T-helper 2 cell treated with Interferon-gamma antibody and Interleukin-4, amounts not matched to agents 100 ng/mL and 5 ng/mL, for 36 hours (primary cell): ENCODE results near the gene SCG3. TPM values are rescaled to one million over a fixed set of nuclear protein-coding genes. Genes with fewer than 3 reads are reported as not detected.

ENCODE experiments used
- intact Hi-C: fragments of 100-400 bp; cut with micrococcal nuclease; formaldehyde crosslinking; loops from one replicate; pipeline ENCODE4 v1.15.1; 2023
- total RNA-seq: library from RNA; stranded (reverse); gene quantifications from 2 replicates; pipeline ENCODE4 v1.2.3, GENCODE V29; 2022

Gene SCG3
- total RNA-seq, 1 donor from 2014 or later, result not detected

DNA sequence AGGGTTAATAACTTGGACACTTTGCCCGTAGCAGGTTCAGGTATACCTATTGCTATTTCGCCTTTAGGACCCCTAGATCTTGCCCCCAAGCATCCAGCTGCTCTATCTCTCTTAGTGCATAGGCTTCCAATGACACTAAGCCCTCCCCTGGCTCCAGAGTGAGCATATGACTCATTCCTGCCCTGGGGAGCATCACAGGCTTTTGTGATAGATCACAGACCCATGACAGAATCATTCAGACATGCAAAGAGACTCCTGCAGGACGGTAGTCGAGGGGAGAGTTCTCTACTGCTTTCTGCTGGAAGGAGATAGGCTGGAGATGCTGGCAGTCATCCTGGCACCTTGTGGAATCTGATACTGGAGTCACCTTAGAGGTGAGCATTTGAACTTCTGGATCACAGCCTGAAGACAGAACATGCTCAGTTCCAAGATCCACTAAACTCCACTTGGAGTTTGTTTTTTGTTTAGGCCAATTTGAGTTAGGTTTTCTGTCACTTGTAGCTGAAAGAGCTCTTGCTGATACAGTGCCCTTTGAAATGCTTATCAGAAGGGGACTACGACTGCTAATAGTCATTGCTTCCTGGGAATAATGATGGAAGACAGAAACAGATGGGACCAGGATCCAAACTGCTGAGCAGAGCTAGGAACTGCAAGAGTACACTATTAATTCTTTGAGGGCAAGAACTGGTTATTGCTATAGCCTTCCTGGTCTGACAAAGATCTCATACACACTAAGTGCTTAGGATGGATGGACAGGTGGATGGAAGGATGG is 45.2 kb downstream of the SCG3 start:
- intact Hi-C loops, result no loop called here

DNA sequence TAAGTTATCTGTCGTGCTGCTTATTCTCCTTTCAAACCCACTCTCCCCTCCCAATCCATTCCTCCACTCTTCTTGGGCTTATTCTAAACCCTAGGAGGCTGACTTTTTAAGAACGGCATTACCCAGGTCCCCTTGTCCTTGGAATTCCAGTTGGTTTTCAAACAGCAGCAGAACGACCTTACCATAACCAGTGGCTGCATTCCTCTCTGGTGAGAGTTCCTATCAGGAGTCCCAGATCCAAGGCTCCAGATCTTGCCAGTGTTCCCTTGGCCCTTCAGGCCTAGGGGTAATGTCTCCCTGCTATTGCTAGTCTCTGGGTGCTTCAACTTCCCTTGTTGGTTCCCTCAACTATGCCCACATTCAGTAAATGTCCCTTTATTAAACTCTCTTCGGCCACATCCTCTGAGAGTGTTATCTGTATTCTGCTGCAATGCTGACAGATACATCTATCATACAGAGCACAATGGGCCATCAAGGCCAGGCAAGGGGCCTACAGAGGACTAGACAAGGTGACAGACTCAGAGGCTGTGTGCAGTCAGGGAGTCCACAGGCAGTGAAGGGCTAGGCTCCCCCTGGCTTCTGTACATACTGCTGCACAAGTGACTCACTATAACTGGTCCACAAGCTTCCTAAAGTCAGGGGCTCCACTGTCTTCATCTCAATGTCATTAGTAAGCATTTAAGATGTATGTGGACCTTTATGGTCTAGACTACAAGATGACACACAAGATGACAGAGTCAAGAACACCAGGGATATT is 46.0 kb downstream of the SCG3 start:
- intact Hi-C loops, result no loop called here

DNA sequence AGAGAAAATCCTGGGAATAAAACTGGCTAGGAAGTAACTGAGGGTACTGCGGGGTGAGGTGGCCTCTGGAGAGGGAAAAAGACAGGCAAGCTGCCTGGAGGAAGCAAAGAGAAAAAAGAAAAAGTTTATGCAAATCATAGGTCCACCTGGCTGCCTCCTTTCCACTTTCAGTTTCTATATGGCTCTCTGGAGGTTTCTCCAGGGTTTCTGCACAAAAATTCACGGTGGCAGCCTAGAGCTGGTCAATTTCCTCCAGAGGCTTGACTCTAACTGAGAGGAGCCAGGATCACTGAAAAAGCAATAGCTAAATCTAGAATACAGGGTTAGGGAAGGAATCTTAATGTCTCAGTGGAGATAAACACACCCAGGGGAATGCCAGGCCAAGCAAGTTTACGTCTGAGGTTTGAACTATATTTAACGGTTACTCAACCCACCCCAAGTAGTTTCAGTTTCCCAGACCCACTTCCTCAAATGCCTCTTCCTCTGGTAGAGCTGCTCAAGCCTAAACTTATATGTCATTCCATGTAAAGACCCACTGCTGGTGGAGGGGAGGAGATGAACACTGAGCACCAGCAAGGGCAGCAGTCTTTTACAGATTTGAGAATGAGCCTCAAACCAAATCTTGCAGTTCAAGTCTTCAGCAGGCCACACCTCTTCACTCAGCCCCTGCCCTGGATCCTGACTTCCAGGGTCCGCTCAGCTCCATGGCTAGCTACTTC is 50.4 kb downstream of the SCG3 start:
- intact Hi-C loops, result loop anchor here (10.0 kb wide), 2 partner anchors 443 to 1377 kb away; partner anchors contain the start of gene GABPB1

DNA sequence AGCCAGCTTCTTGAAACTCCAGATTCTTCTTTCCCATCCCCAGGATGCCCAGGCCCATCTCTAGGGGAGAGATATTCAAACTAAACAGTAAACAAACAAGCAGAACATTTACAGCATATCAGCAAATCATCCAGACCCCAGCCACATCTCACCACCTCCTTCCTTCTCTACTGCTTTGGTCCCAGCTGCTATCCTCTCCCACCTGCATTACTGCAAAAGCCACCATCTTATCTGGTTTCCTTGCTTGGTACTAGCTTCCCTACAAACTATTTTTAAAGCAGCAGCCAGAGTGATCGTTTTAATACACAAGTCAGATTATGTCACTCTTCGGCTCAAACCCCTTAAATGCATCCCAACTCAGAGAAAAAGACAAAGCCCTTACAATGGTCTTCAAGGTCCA is 51.3 kb downstream of the SCG3 start:
- intact Hi-C loops, result loop anchor here (10.0 kb wide), 2 partner anchors 442 to 1378 kb away; partner anchors contain the start of gene GABPB1

DNA sequence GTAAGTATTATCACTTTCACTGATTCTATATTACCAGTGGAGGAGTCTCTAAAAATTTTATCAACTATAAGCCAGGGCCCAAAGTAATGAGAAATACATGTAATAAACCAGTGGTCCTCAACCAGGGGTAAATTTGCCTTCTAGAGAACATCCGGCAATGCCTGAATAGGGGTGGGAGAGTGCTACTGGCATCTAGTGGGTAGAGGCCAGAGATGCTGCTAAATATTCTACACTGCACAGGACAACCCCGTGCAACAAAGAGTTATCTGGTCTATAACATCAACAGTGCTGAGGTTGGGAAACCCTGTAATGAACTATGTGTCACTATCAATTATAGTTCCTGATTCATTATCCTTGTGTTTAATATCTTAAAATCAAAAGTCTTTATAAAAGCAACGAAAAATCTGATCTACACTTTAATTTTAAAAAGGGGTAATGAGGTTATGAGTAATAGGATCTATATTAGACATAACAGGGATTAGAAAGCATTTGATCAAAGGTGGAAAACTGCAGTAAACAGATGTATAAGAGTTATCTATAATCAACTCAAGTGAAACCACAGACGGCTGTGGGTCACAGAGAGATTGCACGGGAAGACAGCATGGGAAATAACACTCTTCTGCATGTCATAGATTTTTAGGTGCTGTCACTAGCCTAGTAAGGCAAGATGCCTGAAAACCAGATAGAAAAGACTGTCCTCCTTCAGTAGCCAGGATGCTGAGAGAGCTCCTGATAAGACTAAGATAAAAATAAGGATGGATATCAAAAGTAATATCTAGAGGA is 54.1 kb downstream of the SCG3 start:
- intact Hi-C loops, result loop anchor here (2.0 to 10.0 kb wide), 5 partner anchors 41 to 1381 kb away; partner anchors contain the start of genes GABPB1 and TMOD3

DNA sequence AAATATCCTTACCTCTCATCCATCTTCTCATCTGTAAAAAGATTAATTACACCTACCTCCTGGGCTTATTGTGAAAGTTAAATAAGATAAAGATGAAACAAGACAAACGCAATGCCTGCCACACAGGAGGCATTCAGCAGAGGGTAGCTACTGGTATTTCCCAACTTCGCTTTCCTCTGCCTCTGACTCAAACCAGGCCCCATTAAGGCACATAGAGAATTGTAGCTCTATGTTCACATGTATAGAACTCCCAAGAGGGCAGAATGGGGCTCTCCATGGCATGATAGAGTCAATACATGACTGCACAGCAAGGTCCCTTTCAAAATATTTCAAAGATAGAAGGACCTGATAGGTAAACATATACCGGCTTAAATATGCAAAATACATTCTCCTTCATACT is 54.8 kb downstream of the SCG3 start:
- intact Hi-C loops, result loop anchor here (2.0 to 10.0 kb wide), 5 partner anchors 41 to 1381 kb away; partner anchors contain the start of genes GABPB1 and TMOD3

DNA sequence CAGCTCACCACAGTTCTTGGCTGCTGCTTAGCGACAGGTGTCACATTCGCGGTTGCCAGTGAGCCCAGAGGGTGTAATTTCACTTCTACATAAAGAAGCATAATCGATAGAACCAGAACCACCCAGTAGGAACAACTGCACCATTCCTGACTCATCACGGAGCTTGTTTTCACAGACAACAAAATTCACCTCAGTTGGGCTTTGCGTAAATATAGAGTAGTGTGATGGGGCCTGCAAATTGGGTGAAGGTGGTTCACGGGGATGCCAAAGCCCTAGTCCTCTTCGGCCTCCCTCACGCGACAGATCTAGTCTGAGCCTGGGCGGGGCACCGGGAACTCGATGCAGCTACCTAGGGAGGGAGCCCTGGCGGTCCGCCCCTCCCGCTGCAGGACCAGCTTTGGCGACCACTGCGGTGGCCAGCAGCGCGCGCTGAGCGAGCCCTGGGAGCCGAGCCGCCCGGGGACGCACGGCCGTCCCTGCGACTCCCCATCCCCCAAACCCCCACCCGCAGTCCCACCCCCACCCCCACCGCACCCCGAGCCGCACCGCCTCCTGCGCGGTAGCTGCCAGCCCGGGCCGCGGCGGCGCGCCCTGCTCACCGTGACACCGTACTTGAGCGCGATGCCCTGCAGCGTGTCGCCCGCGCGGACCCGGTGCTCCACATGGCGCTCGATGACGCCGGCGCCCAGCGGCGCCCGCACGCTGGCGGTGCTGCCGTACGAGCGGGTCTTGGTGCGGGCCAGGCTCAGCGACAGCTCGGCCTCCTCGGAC is 55.6 kb downstream of the SCG3 start:
- intact Hi-C loops, result loop anchor here (2.0 to 10.0 kb wide), 5 partner anchors 40 to 1382 kb away; partner anchors contain the start of genes GABPB1 and TMOD3

DNA sequence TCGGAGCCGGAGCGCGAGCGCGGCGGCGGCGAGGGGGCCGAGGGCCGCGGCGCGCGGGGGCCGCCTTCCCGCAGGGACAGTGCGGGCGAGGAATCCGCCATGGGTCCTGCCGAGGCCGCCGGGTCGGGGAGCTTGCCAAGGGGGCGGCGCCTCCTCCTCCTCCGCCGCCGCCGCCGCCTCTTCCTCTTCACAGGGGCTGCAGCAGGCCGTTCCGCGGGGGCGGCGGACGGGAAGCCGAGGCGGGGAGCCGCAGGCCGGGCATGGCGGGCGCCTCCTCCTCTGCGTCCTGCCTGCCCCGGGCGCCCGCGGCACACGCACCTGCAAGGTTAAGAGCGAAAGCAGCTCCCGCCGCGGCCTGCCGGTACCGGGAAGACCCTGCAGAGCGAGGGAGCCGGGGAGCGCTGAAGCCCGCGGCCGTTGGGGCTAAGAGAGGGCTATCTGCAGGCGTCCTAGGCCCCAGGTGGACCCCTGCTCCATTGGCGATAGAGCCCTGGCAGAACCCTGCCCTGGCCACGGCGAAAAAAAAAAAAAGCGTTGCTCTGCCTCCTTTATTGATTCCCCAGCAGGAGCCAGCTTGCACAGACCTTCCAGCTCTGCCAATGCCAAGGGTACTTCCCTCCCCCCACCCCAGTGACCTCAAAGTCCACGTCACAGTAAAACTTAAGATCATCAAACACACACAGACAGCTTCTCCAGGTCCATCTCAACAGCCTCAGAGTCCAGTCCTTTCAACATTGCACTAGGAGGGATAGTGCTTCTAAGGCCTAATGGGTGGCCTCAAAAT is 56.4 kb downstream of the SCG3 start, which contains the start of gene LYSMD2:
TSS of gene LYSMD2 (minus strand) at position 134 of the 784 bp plus-strand sequence. CDS start at position 101, 33 bp downstream.
- intact Hi-C loops, result loop anchor here (2.0 to 10.0 kb wide), 5 partner anchors 39 to 1383 kb away; partner anchors contain the start of genes GABPB1 and TMOD3

DNA sequence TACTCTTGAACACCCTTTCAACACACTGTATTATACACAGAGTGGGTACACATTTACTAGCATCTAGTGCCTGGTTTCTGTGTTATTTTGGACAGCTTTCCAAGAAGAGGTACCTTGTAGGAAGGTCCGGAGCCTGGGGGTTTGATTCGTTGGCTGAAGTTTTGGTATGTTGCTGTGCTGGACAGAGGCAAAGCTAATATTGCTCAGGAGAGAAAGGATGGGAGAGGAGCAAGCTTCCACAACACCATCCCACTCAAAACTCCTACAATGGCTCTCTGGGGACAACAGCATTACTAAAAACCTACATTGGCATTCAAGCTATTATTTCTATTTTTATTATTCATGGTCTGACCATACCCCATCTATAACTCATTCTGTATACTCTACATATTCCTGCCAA is 57.2 kb downstream of the SCG3 start:
- intact Hi-C loops, result loop anchor here (5.0 to 10.0 kb wide), 3 partner anchors 86 to 1384 kb away; partner anchors contain the start of gene GABPB1

DNA sequence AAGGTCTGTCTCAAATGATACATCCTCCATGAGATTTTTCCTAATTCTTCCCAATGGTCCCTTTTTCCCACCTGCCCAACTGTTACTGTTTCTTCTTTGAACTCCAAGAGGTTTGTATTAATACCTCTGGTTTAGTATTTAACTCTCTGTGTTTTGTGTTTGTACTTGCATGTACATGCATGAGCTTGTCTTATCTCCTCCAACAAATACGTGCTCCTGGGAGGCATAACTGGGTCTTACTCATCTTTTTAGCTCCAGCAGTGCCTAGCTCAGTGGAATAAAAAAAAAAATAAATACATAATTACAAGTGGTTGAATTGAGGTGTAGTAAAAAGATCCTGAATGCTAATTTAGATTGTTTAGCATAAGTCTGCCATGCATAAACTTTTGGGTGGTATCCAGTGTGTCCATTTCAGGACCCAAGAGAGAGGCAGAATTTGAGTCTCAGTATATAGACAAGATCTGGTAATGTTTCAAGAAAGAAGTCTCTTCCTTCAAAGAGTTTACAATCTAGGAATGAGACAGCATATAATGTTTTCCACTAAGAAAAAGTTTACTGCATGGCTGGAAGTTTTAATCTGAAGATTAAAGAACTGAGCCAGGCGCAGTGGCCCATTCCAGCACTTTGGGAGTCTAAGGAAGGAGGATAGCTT is 57.9 kb downstream of the SCG3 start:
- intact Hi-C loops, result loop anchor here (5.0 to 10.0 kb wide), 3 partner anchors 87 to 1384 kb away; partner anchors contain the start of gene GABPB1

DNA sequence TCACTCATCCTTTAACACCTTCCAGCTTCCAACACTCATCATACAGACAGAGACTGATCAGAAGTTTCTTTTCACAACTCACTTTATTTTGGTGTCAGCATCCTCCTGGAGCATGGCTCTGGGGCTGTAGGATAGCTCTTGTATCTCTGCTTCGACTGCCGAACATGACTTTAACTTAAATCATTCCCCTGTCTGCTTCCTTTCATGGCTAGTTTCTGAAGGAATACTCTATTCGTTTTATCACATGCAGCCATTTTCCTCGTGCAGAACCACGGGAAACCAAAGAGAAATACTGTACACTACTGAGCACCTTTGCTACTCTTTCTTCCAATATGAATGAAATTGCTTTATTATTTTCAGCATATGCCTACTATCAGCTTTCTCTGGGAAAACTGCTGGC is 68.0 kb downstream of the SCG3 start:
- intact Hi-C loops, result no loop called here

DNA sequence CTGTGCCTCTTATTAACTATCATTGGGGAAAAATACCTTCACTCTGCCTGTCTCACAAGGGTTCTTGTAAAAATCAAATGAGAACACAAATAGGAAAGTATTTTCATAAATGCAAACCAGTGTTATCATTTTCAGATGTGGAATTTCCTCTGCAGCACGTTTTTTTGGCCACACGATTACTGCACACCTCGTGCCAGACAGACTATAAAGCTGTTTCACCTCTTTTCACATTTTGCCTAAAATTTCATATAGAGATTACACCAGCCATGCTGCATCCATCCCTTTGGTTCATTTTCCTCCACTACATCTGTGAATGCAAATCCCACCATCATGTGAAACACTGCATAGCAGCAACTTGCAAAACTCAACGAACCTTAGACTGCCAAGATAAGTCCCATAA is 68.9 kb downstream of the SCG3 start:
- intact Hi-C loops, result no loop called here

DNA sequence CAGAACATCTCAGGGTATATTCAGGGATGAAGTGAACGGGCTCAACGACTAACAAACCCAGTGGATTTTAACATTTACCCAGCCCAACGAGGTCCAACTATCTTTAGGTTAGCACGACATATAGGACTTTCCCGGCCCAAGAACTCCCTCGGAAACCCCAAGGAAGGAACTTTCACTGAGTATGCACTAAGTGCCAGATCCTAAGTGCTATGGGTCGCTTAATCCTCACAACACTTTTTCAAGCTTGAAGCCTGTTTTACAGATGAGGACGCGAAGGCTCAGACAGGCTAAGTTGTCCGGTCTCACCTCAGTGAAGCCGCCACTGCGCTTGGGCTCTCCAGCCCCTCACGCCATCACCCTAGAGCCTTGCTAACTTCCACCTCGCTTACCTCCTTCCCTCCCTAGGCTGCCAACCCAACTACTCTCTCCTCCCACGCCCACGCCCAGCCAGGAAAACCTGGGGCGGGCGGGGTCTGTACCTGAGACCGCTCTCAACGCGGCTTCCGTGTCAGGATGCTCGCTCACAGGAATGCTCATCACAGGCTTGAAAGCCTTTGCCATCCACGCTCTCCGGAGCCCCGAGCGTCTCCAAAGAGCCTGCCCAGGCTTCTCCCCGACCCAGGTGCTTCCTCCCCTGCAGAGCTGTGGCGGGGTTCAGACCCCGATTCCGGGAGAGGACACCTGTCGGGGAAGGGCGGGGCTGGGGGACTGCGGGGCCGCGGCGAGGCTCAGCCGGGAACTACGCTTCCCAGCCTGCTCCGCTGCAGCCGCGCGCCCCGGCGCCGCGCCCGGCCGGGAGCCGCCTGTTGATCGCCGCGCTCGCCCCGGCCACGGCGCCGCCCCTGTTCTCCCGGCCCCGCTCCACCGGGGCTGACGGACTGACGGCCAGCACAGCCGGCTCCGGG is 69.7 kb downstream of the SCG3 start, which contains the start of gene TMOD2:
TSS of gene TMOD2 (plus strand) at position 806 of the 905 bp plus-strand sequence. CDS start 14,845 bp downstream, outside the sequence.
- intact Hi-C loops, result no loop called here

DNA sequence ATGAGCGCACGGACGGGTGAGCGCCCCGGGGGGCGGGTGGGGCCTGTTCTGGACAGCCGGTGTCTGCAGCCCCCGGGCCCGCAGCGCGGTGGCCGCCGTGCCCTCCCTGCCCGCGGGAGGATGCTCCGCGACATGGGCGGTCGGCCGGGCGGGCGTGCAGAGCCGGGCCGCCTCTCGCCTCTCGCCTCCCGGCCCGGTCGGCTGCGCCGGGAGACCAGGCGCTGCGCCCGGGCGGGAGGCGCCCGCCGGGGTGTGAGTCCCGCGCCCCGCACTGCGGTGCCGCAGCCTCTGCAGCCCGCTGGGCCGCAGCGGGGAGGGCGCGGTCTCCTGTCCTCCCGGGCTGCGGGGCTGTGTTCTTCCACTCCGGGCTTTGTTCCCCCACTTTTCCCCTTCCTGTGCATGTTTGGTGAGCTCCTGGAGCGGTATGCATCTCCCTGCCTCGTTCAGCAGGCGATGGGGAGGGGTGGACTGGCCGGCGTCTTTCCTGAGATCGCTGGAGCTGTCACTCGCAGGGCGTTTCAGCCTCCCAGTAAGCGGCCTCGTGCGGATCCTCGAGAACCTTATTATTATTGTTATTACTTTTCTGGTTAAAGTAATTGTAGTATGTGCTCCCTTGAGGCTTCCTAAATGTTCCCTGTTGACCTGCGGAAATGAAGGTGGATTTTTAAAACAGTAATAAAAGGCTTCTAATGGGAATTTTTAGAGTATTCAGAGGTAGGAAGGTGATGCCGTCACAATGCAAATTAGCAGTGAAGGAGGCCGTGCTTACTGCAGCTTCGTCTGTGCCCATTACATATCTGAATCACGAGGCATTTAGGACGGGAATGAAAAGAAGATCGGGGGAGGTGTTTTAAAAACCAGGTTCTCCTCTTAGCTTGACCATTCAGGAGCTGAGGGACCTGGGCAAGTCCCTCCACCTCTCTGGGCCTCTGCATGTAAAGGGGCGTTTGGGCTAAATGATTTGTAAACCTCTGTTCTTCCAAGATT is 70.7 kb downstream of the SCG3 start:
- intact Hi-C loops, result no loop called here

DNA sequence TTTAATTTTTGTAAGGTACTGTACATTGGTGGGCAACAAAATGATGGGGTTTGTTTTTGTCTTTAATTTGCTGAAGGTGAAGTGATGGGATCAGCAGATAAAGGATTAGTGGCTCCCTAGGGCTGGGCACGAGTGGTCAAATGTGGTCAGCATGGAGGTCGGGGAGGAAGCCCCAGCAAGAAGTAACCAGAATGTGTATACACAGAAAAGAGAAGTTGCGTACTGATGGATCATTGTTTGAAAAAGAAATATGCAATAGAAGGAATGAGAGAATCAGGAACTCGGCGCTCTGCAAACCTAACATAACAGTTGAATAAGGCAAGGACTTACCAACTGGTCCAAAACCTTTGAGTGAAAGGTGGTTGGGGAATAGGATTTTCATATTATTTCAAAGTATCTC is 71.6 kb downstream of the SCG3 start:
- intact Hi-C loops, result no loop called here

DNA sequence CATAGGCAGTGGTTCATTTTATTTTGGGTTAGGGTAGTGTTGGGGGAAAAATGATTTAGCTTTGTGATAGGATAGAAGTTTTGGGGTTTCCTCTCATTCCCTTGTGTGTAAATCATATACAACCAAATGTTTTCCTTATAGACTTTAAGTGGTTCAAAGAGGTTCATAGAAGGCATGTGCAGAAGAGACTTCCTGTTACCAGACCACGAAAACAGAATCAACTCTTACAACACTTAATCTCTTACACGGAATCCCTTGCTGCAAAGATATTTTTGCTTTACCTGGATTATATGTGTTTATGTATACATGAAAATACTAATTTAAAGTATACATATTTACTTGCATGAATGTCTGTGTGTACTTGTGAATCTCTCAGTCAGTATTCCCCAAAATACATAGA is 73.0 kb downstream of the SCG3 start:
- intact Hi-C loops, result no loop called here
